Thyroid gland (tissue), 4 donors: ENCODE results near the gene C10orf120. TPM values are rescaled to one million over a fixed set of nuclear protein-coding genes. Genes with fewer than 3 reads are reported as not detected.

Experiments
- DNase-seq, 2 donors: peaks; one replicate each; pipeline ENCODE4 v3.0.0-alpha.2; 2019
- H3K27ac ChIP-seq, 3 donors: fragments of 200-600 bp; sonication (generic); 1 replicate in 2 of 3; 2 replicates in 1 of 3; pipeline ENCODE4 v1.5.1; 2016 to 2019; ENCODE audit warnings: mild to moderate bottlenecking in 1 of 3, moderate library complexity in 1 of 3
- H3K27me3 ChIP-seq: fragments of 200-600 bp; sonication (generic); one replicate; pipeline ENCODE4 v1.5.1; 2019
- H3K36me3 ChIP-seq, 2 donors: fragments of 200-600 bp; sonication (generic); one replicate each; pipeline ENCODE4 v1.5.1; 2016 to 2019
- H3K4me1 ChIP-seq, 2 donors: fragments of 200-600 bp; sonication (generic); one replicate each; pipeline ENCODE4 v1.5.1; 2017 to 2019
- H3K4me3 ChIP-seq, 3 donors: fragments of 200-600 bp; sonication (generic); replicated peaks in 1 of 3; 1 replicate in 2 of 3; 2 replicates in 1 of 3; pipeline ENCODE4 v1.5.1; 2016; ENCODE audit warnings: mild to moderate bottlenecking in 1 of 3
- H3K9me3 ChIP-seq: fragments of 200-600 bp; sonication (generic); one replicate; pipeline ENCODE4 v1.5.1; 2017
- POLR2A ChIP-seq, 2 donors: fragments of 450-650 bp; IDR thresholded peaks; one replicate each; pipeline ENCODE4 v1.6.1; 2017; ENCODE audit warnings: antibody characterized with exemption in 2 of 2, mild to moderate bottlenecking in 2 of 2, moderate library complexity in 1 of 2
- WGBS, 2 donors: methylation state at CpG; one replicate each; pipeline ENCODE4 v1.1.5; 2017; 5-methylcytosine and 5-hydroxymethylcytosine counted together
- intact Hi-C: fragments of 100-400 bp; cut with DNase I; formaldehyde crosslinking; loops from one replicate; pipeline ENCODE4 v1.15.1; 2023
- total RNA-seq, 4 donors: library from RNA; depleted of rRNA; stranded (reverse); fragments of >200 nt; gene quantifications; one replicate each; pipeline ENCODE4 v1.2.3, GENCODE V29; 2016
- TF ChIP-seq, protein P1 (sequence below), 6 experiments: fragments of 200-600 bp in 3 of 6; fragments of 450-650 bp in 3 of 6; sonication (generic) in 3 of 6; IDR thresholded peaks; one replicate each; pipeline ENCODE4 v1.5.1; 2016 to 2019; ENCODE audit warnings: antibody characterized with exemption in 6 of 6, mild to moderate bottlenecking in 2 of 6, inconsistent platforms in 1 of 6, moderate library complexity in 1 of 6

Gene C10orf120
- total RNA-seq, 4 donors from 2014 or later = not detected

DNA sequence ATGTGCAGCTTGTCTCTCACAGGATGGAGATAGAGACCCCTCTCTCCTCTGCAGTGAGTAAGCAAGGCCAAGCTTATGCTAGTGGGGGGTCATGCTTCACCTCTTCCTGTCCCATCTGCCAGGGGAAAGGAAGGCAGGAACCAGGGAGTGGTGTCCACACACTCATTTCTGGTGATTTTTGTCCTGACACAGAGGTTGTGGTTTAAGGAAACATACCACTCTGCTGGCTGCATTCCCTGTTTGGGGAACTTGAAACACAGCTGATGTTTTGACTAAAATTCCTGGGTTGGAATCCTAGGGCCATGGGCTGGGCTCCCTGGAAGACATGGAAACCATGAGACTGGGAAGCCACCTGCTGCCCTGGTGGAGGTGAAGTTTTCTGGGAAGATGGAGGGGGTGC is 21.4 kb downstream of the C10orf120 start:
- DNase-seq = no peak
- Histone ChIP-seq H3K27me3 (no peaks in the 10 kb centered on the region), H3K27ac (no peak overlapping the region), H3K4me1 (no peaks in the 10 kb centered on the region), H3K4me3 (no peak overlapping the region), H3K36me3 (no peaks in the 10 kb centered on the region), H3K9me3 (no peaks in the 10 kb centered on the region)
- intact Hi-C loops = no loop called here
- TF ChIP-seq, protein P1, sequence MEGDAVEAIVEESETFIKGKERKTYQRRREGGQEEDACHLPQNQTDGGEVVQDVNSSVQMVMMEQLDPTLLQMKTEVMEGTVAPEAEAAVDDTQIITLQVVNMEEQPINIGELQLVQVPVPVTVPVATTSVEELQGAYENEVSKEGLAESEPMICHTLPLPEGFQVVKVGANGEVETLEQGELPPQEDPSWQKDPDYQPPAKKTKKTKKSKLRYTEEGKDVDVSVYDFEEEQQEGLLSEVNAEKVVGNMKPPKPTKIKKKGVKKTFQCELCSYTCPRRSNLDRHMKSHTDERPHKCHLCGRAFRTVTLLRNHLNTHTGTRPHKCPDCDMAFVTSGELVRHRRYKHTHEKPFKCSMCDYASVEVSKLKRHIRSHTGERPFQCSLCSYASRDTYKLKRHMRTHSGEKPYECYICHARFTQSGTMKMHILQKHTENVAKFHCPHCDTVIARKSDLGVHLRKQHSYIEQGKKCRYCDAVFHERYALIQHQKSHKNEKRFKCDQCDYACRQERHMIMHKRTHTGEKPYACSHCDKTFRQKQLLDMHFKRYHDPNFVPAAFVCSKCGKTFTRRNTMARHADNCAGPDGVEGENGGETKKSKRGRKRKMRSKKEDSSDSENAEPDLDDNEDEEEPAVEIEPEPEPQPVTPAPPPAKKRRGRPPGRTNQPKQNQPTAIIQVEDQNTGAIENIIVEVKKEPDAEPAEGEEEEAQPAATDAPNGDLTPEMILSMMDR (IDR thresholded peaks at IDR 0.05) = no peak
- no peak for TF ChIP-seq POLR2A (IDR thresholded peaks at IDR 0.05)

- no peak overlapping the region for H3K27ac ChIP-seq
- no peak overlapping the region for H3K4me3 ChIP-seq
- no peaks in the 10 kb centered on the region for H3K27me3 ChIP-seq
- DNase-seq = no peak
- WGBS, 2 donors = 76 to 78% methylated on average over 2 of the region's 2 CpGs
- H3K9me3 ChIP-seq = no peaks in the 10 kb centered on the region
- TF ChIP-seq, protein P1 (IDR thresholded peaks at IDR 0.05) = no peak
- no peak for TF ChIP-seq POLR2A (IDR thresholded peaks at IDR 0.05)
- intact Hi-C loops = no loop called here
- H3K4me1 ChIP-seq = no peaks in the 10 kb centered on the region
- H3K36me3 ChIP-seq = no peaks in the 10 kb centered on the region
These were observed 24.4 kb downstream of the C10orf120 start for GRCh38 chr10:122675278-122675677.

DNA sequence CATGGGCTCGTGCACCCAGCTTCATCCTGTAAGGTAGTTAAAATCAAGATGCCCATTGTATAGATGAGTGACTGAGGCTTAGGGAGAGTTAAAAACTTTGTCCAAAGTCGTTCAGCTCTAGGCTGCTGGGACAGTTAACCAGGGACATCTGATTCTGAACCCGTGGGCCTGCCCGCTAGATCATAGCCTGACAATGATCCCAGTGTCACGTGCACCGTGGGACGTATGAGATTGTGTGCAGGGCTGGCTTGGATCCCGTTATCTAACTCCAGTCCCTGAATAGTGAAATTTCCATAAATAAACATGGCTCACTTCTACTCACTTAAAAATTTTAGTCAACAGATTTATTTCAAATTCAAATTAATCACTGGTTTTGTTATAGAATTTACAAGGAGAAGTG is 24.9 kb downstream of the C10orf120 start:
- 73 to 75% methylated on average over 8 of the region's 8 CpGs for WGBS, 2 donors
- intact Hi-C loops = no loop called here
- H3K27me3 ChIP-seq = no peaks in the 10 kb centered on the region
- TF ChIP-seq POLR2A (IDR thresholded peaks at IDR 0.05) = no peak
- TF ChIP-seq, protein P1 (IDR thresholded peaks at IDR 0.05) = no peak
- no peak overlapping the region for H3K4me3 ChIP-seq
- no peak for DNase-seq
- H3K4me1 ChIP-seq = no peaks in the 10 kb centered on the region
- H3K9me3 ChIP-seq = no peaks in the 10 kb centered on the region
- no peaks in the 10 kb centered on the region for H3K36me3 ChIP-seq
- H3K27ac ChIP-seq = no peak overlapping the region

DNA sequence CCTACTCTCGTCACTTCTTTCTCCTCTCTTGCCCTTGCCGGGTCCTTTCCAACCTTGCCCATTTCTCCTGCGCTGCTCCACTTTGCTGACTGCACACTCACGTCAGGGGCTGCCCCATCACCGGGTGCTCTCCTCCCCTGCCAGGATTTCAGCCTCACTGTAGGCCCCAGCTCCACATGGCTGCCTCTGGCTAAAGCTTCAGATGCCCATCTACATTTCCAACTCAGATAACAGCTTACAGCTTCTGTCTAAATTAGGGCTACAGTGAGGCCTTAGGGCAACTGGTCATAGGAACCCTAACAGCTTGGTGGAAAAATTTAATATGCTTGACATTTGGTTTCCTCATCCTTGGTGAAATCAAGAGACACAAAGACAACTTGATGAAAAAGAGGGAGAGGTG is 25.9 kb downstream of the C10orf120 start:
- H3K4me3 ChIP-seq = no peak overlapping the region
- H3K27ac ChIP-seq = no peak overlapping the region
- no peaks in the 10 kb centered on the region for H3K36me3 ChIP-seq
- H3K27me3 ChIP-seq = no peaks in the 10 kb centered on the region
- DNase-seq = no peak
- WGBS, 2 donors = 87 to 89% methylated on average over 5 of the region's 5 CpGs
- H3K4me1 ChIP-seq = no peaks in the 10 kb centered on the region
- no peaks in the 10 kb centered on the region for H3K9me3 ChIP-seq
- TF ChIP-seq, protein P1 (IDR thresholded peaks at IDR 0.05) = no peak
- intact Hi-C loops = no loop called here

DNA sequence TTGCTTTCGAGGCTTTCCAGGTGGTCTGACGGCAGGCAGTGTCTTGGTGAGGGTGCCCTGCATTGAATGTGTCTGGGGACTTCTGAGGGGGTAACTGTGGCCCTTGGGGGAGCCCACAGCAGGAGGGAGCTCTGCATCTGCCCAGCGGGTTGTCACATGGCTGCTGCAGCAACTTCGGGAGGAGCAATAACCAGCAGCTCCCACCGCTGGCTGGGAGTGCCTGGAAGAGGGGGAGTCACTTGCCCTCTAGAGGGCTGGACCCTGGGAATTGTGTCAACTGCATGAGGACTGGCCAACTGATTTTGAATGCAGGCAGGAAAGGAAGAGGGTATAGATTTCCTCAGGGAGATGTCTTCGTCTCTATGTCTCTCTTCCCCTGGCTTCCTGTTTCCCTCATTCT is 26.4 kb downstream of the C10orf120 start:
- no peak for DNase-seq
- H3K4me3 ChIP-seq = no peak overlapping the region
- TF ChIP-seq, protein P1 (IDR thresholded peaks at IDR 0.05) = no peak
- no peak for TF ChIP-seq POLR2A (IDR thresholded peaks at IDR 0.05)
- WGBS, 2 donors = 78 to 79% methylated on average over 3 to 6 of the region's 6 CpGs
- intact Hi-C loops = no loop called here
- no peaks in the 10 kb centered on the region for H3K4me1 ChIP-seq
- no peaks in the 10 kb centered on the region for H3K27me3 ChIP-seq
- no peaks in the 10 kb centered on the region for H3K9me3 ChIP-seq
- H3K27ac ChIP-seq = no peak overlapping the region
- H3K36me3 ChIP-seq = no peaks in the 10 kb centered on the region
